Testis (tissue), 3 donors: ENCODE data around the gene FHIT. TPM values are rescaled to one million over a fixed set of nuclear protein-coding genes. Genes with fewer than 3 reads are reported as not detected.
"Not testable (repeated sequence)": the region's sequence is repeated elsewhere in the genome, so short reads cannot be mapped to it uniquely, and the experiment has no call there.

ENCODE experiments used
- DNase-seq: peaks from one replicate; pipeline ENCODE4 v3.0.0-alpha.2; 2019
- H3K27ac ChIP-seq, 2 donors: fragments of 200-600 bp; sonication (generic); one replicate each; pipeline ENCODE4 v1.5.1; 2019
- H3K27me3 ChIP-seq: fragments of 200-600 bp; sonication (generic); one replicate; pipeline ENCODE4 v1.5.1; 2019
- H3K36me3 ChIP-seq: fragments of 200-600 bp; sonication (generic); one replicate; pipeline ENCODE4 v1.5.1; 2017; ENCODE audit warnings: low read depth; ENCODE audit errors: missing control alignments
- H3K4me1 ChIP-seq: fragments of 200-600 bp; sonication (generic); one replicate; pipeline ENCODE4 v1.5.1; 2019
- H3K4me3 ChIP-seq, 2 donors: fragments of 200-600 bp; sonication (generic); one replicate each; pipeline ENCODE4 v1.5.1; 2017 to 2019
- H3K9me3 ChIP-seq: fragments of 200-600 bp; sonication (generic); one replicate; pipeline ENCODE4 v1.5.1; 2017
- CTCF ChIP-seq, 3 experiments: fragments of 450-650 bp in 2 of 3; fragments of 200-600 bp in 1 of 3; sonication (generic) in 1 of 3; IDR thresholded peaks; one replicate each; pipeline ENCODE4 v1.5.1; 2016 to 2019; ENCODE audit warnings: antibody characterized with exemption in 3 of 3, mild to moderate bottlenecking in 2 of 3, moderate library complexity in 1 of 3
- POLR2A ChIP-seq: fragments of 450-650 bp; IDR thresholded peaks from one replicate; pipeline ENCODE4 v1.6.1; 2017; ENCODE audit warnings: antibody characterized with exemption, mild to moderate bottlenecking, moderate library complexity
- WGBS, 2 donors: methylation state at CpG; one replicate each; pipeline ENCODE4 v1.1.5; 2018; 5-methylcytosine and 5-hydroxymethylcytosine counted together
- intact Hi-C: fragments of 100-400 bp; cut with DNase I; formaldehyde crosslinking; loops from one replicate; pipeline ENCODE4 v1.15.1; 2023; ENCODE audit warnings: low total_unique reads
- polyA plus RNA-seq: library from polyadenylated mRNA; stranded (reverse); fragments of 350-450 nt; fragmentation: Illumina TruSeq; extraction: RNeasy Lipid Tissue Mini Kit (QIAGEN cat#74804); gene quantifications from one replicate; pipeline ENCODE4 v1.2.3, GENCODE V29; 2014; ENCODE audit warnings: low read depth, low replicate concordance; ENCODE audit not compliant: insufficient read depth
- total RNA-seq, 2 donors: library from RNA; depleted of rRNA; stranded (reverse); fragments of >200 nt; gene quantifications; one replicate each; pipeline ENCODE4 v1.2.3, GENCODE V29; 2016

FHIT gene
- total and polyA plus RNA-seq, 3 donors from 2014 or later: 10.1 to 29.6 (median 15.5) TPM

GRCh38 chr3:60893946-60894345, 357.3 kb downstream of the FHIT start:
- TF ChIP-seq POLR2A (no peak), CTCF (IDR thresholded peaks at IDR 0.05) (no peak)
- Histone ChIP-seq H3K9me3 (no peaks in the 10 kb centered on the region), H3K4me3 (no peak overlapping the region), H3K4me1 (no peaks in the 10 kb centered on the region), H3K36me3 (no peaks in the 10 kb centered on the region), H3K27ac (no peak overlapping the region), H3K27me3 (no peaks in the 10 kb centered on the region)
- no peak for DNase-seq
- WGBS, 2 donors: 72 to 82% methylated on average over 2 of the region's 2 CpGs
- intact Hi-C loops: no loop called here

- Histone ChIP-seq H3K27me3 (no peaks in the 10 kb centered on the region), H3K4me3 (no peak overlapping the region), H3K4me1 (no peaks in the 10 kb centered on the region), H3K9me3 (no peaks in the 10 kb centered on the region), H3K27ac (no peak overlapping the region), H3K36me3 (no peaks in the 10 kb centered on the region)
- 87 to 95% methylated on average over 5 of the region's 5 CpGs for WGBS, 2 donors
- TF ChIP-seq CTCF (IDR thresholded peaks at IDR 0.05): no peak
- no peak for TF ChIP-seq POLR2A
- intact Hi-C loops: no loop called here
- DNase-seq: no peak
These were observed 361.0 kb downstream of the FHIT start for GRCh38 chr3:60890226-60890625.

GRCh38 chr3:60888952-60889351, 362.3 kb downstream of the FHIT start:
- DNase-seq, H3K27me3 ChIP-seq, intact Hi-C loops, H3K4me1 ChIP-seq, H3K36me3 ChIP-seq, H3K4me3 ChIP-seq, H3K27ac ChIP-seq, H3K9me3 ChIP-seq: not testable (repeated sequence)
- WGBS, 2 donors: 94 to 97% methylated on average over 10 of the region's 10 CpGs

- TF ChIP-seq POLR2A (no peak), CTCF (IDR thresholded peaks at IDR 0.05) (no peak)
- Histone ChIP-seq H3K36me3 (no peaks in the 10 kb centered on the region), H3K9me3 (no peaks in the 10 kb centered on the region), H3K4me3 (no peak overlapping the region), H3K4me1 (no peaks in the 10 kb centered on the region), H3K27me3 (no peaks in the 10 kb centered on the region), H3K27ac (no peak overlapping the region)
- 91 to 93% methylated on average over 4 of the region's 4 CpGs for WGBS, 2 donors
- intact Hi-C loops: no loop called here
- DNase-seq: no peak
These were observed 363.7 kb downstream of the FHIT start for GRCh38 chr3:60887574-60887973.

- Histone ChIP-seq H3K9me3 (no peaks in the 10 kb centered on the region), H3K4me1 (no peaks in the 10 kb centered on the region), H3K27me3 (no peaks in the 10 kb centered on the region), H3K36me3 (no peaks in the 10 kb centered on the region), H3K4me3 (no peak overlapping the region), H3K27ac (no peak overlapping the region)
- WGBS, 2 donors: 67 to 70% methylated on average over 1 of the region's 1 CpG
- DNase-seq: no peak
- intact Hi-C loops: no loop called here
- TF ChIP-seq POLR2A: no peak
These were observed 364.7 kb downstream of the FHIT start for GRCh38 chr3:60886518-60886917.

- Histone ChIP-seq H3K27me3 (no peaks in the 10 kb centered on the region), H3K9me3 (no peaks in the 10 kb centered on the region), H3K27ac (no peak overlapping the region), H3K4me3 (no peak overlapping the region), H3K36me3 (no peaks in the 10 kb centered on the region), H3K4me1 (no peaks in the 10 kb centered on the region)
- TF ChIP-seq CTCF (IDR thresholded peaks at IDR 0.05) (no peak), POLR2A (no peak)
- DNase-seq: no peak
- WGBS, 2 donors: 93 to 94% methylated on average over 2 of the region's 2 CpGs
- intact Hi-C loops: no loop called here
These were observed 367.2 kb downstream of the FHIT start for GRCh38 chr3:60884005-60884404.
